Thyroid gland (tissue), 4 donors: ENCODE results near the gene P3H3. TPM values are rescaled to one million over a fixed set of nuclear protein-coding genes. Genes with fewer than 3 reads are reported as not detected.

Experiments used
- DNase-seq, 2 donors: peaks; one replicate each; pipeline ENCODE4 v3.0.0-alpha.2; 2019
- H3K27ac ChIP-seq, 3 donors: fragments of 200-600 bp; sonication (generic); 1 replicate in 2 of 3; 2 replicates in 1 of 3; pipeline ENCODE4 v1.5.1; 2016 to 2019; ENCODE audit warnings: mild to moderate bottlenecking in 1 of 3, moderate library complexity in 1 of 3
- H3K27me3 ChIP-seq: fragments of 200-600 bp; sonication (generic); one replicate; pipeline ENCODE4 v1.5.1; 2019
- H3K36me3 ChIP-seq, 2 donors: fragments of 200-600 bp; sonication (generic); one replicate each; pipeline ENCODE4 v1.5.1; 2016 to 2019
- H3K4me1 ChIP-seq, 2 donors: fragments of 200-600 bp; sonication (generic); one replicate each; pipeline ENCODE4 v1.5.1; 2017 to 2019
- H3K4me3 ChIP-seq, 3 donors: fragments of 200-600 bp; sonication (generic); replicated peaks in 1 of 3; 1 replicate in 2 of 3; 2 replicates in 1 of 3; pipeline ENCODE4 v1.5.1; 2016; ENCODE audit warnings: mild to moderate bottlenecking in 1 of 3
- H3K9me3 ChIP-seq: fragments of 200-600 bp; sonication (generic); one replicate; pipeline ENCODE4 v1.5.1; 2017
- CTCF ChIP-seq, 6 experiments: fragments of 200-600 bp in 3 of 6; fragments of 450-650 bp in 3 of 6; sonication (generic) in 3 of 6; IDR thresholded peaks; one replicate each; pipeline ENCODE4 v1.5.1; 2016 to 2019; ENCODE audit warnings: antibody characterized with exemption in 6 of 6, mild to moderate bottlenecking in 2 of 6, inconsistent platforms in 1 of 6, moderate library complexity in 1 of 6
- POLR2A ChIP-seq, 2 donors: fragments of 450-650 bp; IDR thresholded peaks; one replicate each; pipeline ENCODE4 v1.6.1; 2017; ENCODE audit warnings: antibody characterized with exemption in 2 of 2, mild to moderate bottlenecking in 2 of 2, moderate library complexity in 1 of 2
- WGBS, 2 donors: methylation state at CpG; one replicate each; pipeline ENCODE4 v1.1.5; 2017; 5-methylcytosine and 5-hydroxymethylcytosine counted together
- intact Hi-C: fragments of 100-400 bp; cut with DNase I; formaldehyde crosslinking; loops from one replicate; pipeline ENCODE4 v1.15.1; 2023
- total RNA-seq, 4 donors: library from RNA; depleted of rRNA; stranded (reverse); fragments of >200 nt; gene quantifications; one replicate each; pipeline ENCODE4 v1.2.3, GENCODE V29; 2016

The P3H3 gene
- total RNA-seq, 4 donors from 2014 or later, result 13.6 to 27.9 (median 20.3) TPM

GRCh38 chr12:6847676-6848075, 19.5 kb downstream of the P3H3 start:
- intact Hi-C loops, result no loop called here
- H3K4me3 ChIP-seq, result no peak overlapping the region
- no peaks in the 10 kb centered on the region for H3K9me3 ChIP-seq
- H3K4me1 ChIP-seq, result peaks cover 3% of the 10 kb centered on the region in 2 donors
- no peak overlapping the region for H3K27ac ChIP-seq
- WGBS, 2 donors, result 89 to 98% methylated on average over 2 of the region's 2 CpGs
- no peak for TF ChIP-seq CTCF (IDR thresholded peaks at IDR 0.05)
- no peak for TF ChIP-seq POLR2A (IDR thresholded peaks at IDR 0.05)
- no peaks in the 10 kb centered on the region for H3K36me3 ChIP-seq
- no peaks in the 10 kb centered on the region for H3K27me3 ChIP-seq
- no peak for DNase-seq

- DNase-seq, result no peak
- Histone ChIP-seq H3K4me1 (peaks cover 10 to 12% of the 10 kb centered on the region in 2 donors), H3K4me3 (no peak overlapping the region), H3K9me3 (no peaks in the 10 kb centered on the region), H3K36me3 (no peaks in the 10 kb centered on the region), H3K27ac (no peak overlapping the region), H3K27me3 (no peaks in the 10 kb centered on the region)
- intact Hi-C loops, result no loop called here
- WGBS, 2 donors, result 70 to 95% methylated on average over 2 of the region's 2 CpGs
- TF ChIP-seq CTCF (IDR thresholded peaks at IDR 0.05), result no peak
- no peak for TF ChIP-seq POLR2A (IDR thresholded peaks at IDR 0.05)
Measured at GRCh38 chr12:6849427-6849826, 21.2 kb downstream of the P3H3 start.

GRCh38 chr12:6849976-6850560, 21.9 kb downstream of the P3H3 start:
- intact Hi-C loops, result no loop called here
- Histone ChIP-seq H3K4me1 (peaks cover 10 to 12% of the 10 kb centered on the region in 2 donors), H3K27me3 (no peaks in the 10 kb centered on the region), H3K36me3 (no peaks in the 10 kb centered on the region), H3K4me3 (no peak overlapping the region), H3K27ac (no peak overlapping the region), H3K9me3 (no peaks in the 10 kb centered on the region)
- DNase-seq, result no peak
- WGBS, 2 donors, result 70 to 75% methylated on average over 10 of the region's 10 CpGs
- TF ChIP-seq POLR2A (IDR thresholded peaks at IDR 0.05) (no peak), CTCF (IDR thresholded peaks at IDR 0.05) (no peak)

GRCh38 chr12:6850796-6851152, 22.6 kb downstream of the P3H3 start:
- TF ChIP-seq CTCF (IDR thresholded peaks at IDR 0.05), result no peak
- no peak for TF ChIP-seq POLR2A (IDR thresholded peaks at IDR 0.05)
- no peaks in the 10 kb centered on the region for H3K27me3 ChIP-seq
- peaks cover 10 to 12% of the 10 kb centered on the region in 2 donors for H3K4me1 ChIP-seq
- peaks cover 3% of the 10 kb centered on the region in 2 donors for H3K36me3 ChIP-seq
- 35% methylated on average over 14 of the region's 16 CpGs for WGBS, 2 donors
- no peaks in the 10 kb centered on the region for H3K9me3 ChIP-seq
- H3K27ac ChIP-seq, result no peak overlapping the region
- no peak overlapping the region for H3K4me3 ChIP-seq
- DNase-seq, result no peak
- intact Hi-C loops, result no loop called here

- Histone ChIP-seq H3K4me3 (peak within 1 kb of the TSS; percentile 9 to 55 (median 24)), H3K27me3 (no peaks in the 10 kb centered on the region), H3K27ac (peak within 1 kb of the TSS; percentile 76 to 96 (median 90)), H3K9me3 (no peaks in the 10 kb centered on the region), H3K4me1 (peaks cover 10 to 12% of the 10 kb centered on the region in 2 donors), H3K36me3 (peaks cover 8 to 9% of the 10 kb centered on the region in 2 donors)
- DNase-seq, result peak; percentile 97
- TF ChIP-seq CTCF (IDR thresholded peaks at IDR 0.05), result no peak
- TF ChIP-seq POLR2A (IDR thresholded peaks at IDR 0.05), result peak in 1 of 2 donors; percentile 86
- WGBS, 2 donors, result 0 to 1% methylated on average over 29 to 30 of the region's 37 CpGs
- intact Hi-C loops, result no loop called here
Measured at GRCh38 chr12:6851153-6851920, 23.1 kb downstream of the P3H3 start, which contains the start of gene CDCA3. Gene CDCA3, minus strand, starts transcription at chr12:6851286. Its CDS starts 334 bp downstream, at chr12:6850952.
